ENCODE data around the gene ZRANB3.

GRCh38 chr2:135124924-135125886 is 405.8 kb downstream of the ZRANB3 start:
- no peak for TF ChIP-seq BCL6B (tag by site-specific recombination; IDR thresholded peaks at IDR 0.05)
- no peak for TF ChIP-seq CTCF (tag by site-specific recombination; IDR thresholded peaks at IDR 0.05)
- no peak for TF ChIP-seq ZNF792 (tag by site-specific recombination; IDR thresholded peaks at IDR 0.05)
- TF ChIP-seq KLF9 (tag by site-specific recombination; IDR thresholded peaks at IDR 0.05; ENCODE audit: low read depth) = no peak
- no peak for TF ChIP-seq ZNF24 (tag by site-specific recombination; IDR thresholded peaks at IDR 0.05)
- no peak for TF ChIP-seq ZNF274 (IDR thresholded peaks at IDR 0.05; ENCODE audit: low read length)
- no peak for TF ChIP-seq ZNF274 (tag by site-specific recombination; IDR thresholded peaks at IDR 0.05; ENCODE audit: borderline replicate concordance)
- TF ChIP-seq ZNF692 (tag by site-specific recombination; IDR thresholded peaks at IDR 0.05) = no peak
- no peak for TF ChIP-seq ZBTB7A (tag by site-specific recombination; IDR thresholded peaks at IDR 0.05; ENCODE audit: low read depth)
- no peak for TF ChIP-seq SP3 (tag by site-specific recombination; IDR thresholded peaks at IDR 0.05)
